Loucy (cell line): ENCODE results near the gene STOML3.

Experiments
- CTCF ChIP-seq: fragments of 200-600 bp; sonication (generic); conservative IDR thresholded peaks from 2 replicates; pipeline ENCODE4 v1.5.1; 2014; ENCODE audit warnings: mild to moderate bottlenecking, antibody characterized with exemption, low read length
- EZH2phosphoT487 ChIP-seq: fragments of 200-600 bp; IDR thresholded peaks from 2 replicates; pipeline ENCODE4 v1.6.1; 2018; ENCODE audit warnings: antibody characterized with exemption, mild to moderate bottlenecking, moderate library complexity, borderline replicate concordance

- no peak for TF ChIP-seq CTCF
- no peak for TF ChIP-seq EZH2phosphoT487
Observed at GRCh38 chr13:38957794-38958592, 32.6 kb downstream of the STOML3 start.
